ENCODE results near the gene POLR1G. TPM values are rescaled to one million over a fixed set of nuclear protein-coding genes. Genes with fewer than 3 reads are reported as not detected.

The POLR1G gene
- total RNA-seq, 1 donor from 2014 or later, result 4.4 TPM

DNA sequence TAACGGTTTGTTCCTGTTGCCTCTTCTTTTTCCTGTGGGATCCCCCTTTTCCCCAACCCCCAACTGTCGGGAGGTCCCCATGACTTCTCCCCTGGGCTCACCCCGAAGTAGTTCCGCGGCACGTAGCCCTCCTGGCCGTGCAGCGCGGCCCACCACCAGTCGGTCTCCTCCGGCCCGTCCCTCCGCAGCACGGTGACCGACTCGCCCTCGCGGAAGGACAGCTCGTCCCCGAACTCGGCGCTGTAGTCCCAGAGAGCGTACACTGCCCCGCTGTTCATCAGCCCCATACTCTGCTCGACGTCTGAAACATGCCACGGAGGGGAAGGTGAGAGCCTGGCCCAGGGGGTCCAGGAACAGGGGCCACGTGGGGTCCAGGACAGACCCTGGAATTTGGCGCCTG, 24.0 kb upstream of the POLR1G start:
- H3K27ac Mint-ChIP-seq (ENCODE audit: unreplicated experiment), result peak overlapping the region; percentile 50

DNA sequence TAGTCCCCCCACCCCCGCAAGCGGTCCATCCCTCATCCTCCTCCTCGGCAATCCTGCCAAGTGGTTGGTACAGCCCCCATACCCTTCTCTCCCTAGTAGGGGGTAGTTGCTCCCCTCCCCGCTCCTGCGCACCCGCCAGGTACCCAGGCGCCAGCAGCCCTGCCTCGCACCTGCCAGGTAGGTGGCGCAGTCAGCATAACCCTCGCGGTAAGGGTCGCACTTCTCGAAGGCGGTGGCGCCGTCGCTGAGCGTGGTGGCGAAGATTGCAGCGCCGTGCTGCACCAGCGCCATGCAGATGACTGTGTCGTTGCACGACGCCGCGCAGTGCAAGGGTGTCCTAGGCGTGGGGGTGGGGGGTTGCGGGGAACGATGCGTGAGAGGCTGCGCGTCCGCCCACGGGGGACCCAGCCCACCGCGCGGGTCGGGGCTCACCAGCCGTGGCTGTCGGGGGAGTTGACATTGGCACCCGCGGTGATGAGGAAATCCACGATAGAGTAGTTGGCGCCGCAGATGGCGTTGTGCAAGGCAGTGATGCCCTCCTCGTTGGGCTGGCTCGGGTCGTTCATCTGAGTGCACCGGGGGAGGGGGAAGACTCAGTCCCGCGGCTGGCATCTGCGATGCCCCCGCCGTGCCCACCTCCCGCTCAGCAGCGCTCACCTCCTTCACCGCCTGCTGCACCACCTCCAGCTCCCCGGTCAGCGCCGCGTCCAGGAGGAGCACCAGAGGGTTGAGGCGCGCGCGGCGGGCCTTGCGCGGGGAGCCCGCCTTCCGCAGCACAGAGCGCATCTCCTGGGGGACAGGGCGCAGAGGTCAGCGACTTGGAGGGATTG, 20.8 kb upstream of the POLR1G start:
- Mint-ChIP-seq H3K4me1 (ENCODE audit: unreplicated experiment) (no peaks in the 10 kb centered on the region), H3K27me3 (ENCODE audit: unreplicated experiment) (peaks cover 15% of the 10 kb centered on the region), H3K4me3 (ENCODE audit: unreplicated experiment) (no peak overlapping the region), H3K36me3 (ENCODE audit: low read depth, unreplicated experiment) (no peaks in the 10 kb centered on the region), H3K9me3 (ENCODE audit: unreplicated experiment) (no peaks in the 10 kb centered on the region), H3K27ac (ENCODE audit: unreplicated experiment) (no peak overlapping the region)
- DNase-seq (ENCODE audit: low spot score), result no peak
- TF ChIP-seq, protein P1, sequence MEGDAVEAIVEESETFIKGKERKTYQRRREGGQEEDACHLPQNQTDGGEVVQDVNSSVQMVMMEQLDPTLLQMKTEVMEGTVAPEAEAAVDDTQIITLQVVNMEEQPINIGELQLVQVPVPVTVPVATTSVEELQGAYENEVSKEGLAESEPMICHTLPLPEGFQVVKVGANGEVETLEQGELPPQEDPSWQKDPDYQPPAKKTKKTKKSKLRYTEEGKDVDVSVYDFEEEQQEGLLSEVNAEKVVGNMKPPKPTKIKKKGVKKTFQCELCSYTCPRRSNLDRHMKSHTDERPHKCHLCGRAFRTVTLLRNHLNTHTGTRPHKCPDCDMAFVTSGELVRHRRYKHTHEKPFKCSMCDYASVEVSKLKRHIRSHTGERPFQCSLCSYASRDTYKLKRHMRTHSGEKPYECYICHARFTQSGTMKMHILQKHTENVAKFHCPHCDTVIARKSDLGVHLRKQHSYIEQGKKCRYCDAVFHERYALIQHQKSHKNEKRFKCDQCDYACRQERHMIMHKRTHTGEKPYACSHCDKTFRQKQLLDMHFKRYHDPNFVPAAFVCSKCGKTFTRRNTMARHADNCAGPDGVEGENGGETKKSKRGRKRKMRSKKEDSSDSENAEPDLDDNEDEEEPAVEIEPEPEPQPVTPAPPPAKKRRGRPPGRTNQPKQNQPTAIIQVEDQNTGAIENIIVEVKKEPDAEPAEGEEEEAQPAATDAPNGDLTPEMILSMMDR (IDR thresholded peaks at IDR 0.05; ENCODE audit: unreplicated experiment), result no peak

More for the DNA sequence above, 24.0 kb upstream of the POLR1G start:
- Mint-ChIP-seq H3K9me3 (ENCODE audit: unreplicated experiment) (no peaks in the 10 kb centered on the region), H3K4me3 (ENCODE audit: unreplicated experiment) (no peak overlapping the region), H3K36me3 (ENCODE audit: low read depth, unreplicated experiment) (no peaks in the 10 kb centered on the region), H3K27me3 (ENCODE audit: unreplicated experiment) (peaks cover 11% of the 10 kb centered on the region), H3K4me1 (ENCODE audit: unreplicated experiment) (no peaks in the 10 kb centered on the region)
- TF ChIP-seq, protein P1 (IDR thresholded peaks at IDR 0.05; ENCODE audit: unreplicated experiment), result no peak
- DNase-seq (ENCODE audit: low spot score), result no peak

DNA sequence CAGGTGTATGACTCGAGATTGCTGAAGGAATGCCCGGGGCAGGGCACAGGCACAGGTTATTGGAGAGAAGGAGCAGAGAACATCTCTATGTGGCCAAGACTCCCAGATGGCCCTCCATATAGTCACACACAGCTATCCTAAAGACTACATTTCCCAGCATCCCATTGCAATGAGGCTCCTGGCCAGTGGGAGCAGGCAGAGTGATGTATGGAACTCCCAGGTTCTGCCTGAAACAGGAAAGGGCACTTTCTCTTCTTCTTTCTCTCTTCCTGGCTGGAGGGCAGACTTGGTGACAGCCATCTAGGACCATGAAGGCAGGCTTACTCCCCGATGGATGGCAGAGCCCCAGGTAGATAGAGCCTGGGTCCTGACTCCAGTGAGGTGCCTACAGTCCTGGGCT, 15.1 kb upstream of the POLR1G start:
- Mint-ChIP-seq H3K27me3 (ENCODE audit: unreplicated experiment) (peaks cover 13% of the 10 kb centered on the region), H3K4me3 (ENCODE audit: unreplicated experiment) (no peak overlapping the region), H3K27ac (ENCODE audit: unreplicated experiment) (no peak overlapping the region), H3K4me1 (ENCODE audit: unreplicated experiment) (no peaks in the 10 kb centered on the region), H3K36me3 (ENCODE audit: low read depth, unreplicated experiment) (no peaks in the 10 kb centered on the region), H3K9me3 (ENCODE audit: unreplicated experiment) (no peaks in the 10 kb centered on the region)
- DNase-seq (ENCODE audit: low spot score), result no peak
- TF ChIP-seq, protein P1 (IDR thresholded peaks at IDR 0.05; ENCODE audit: unreplicated experiment), result no peak

DNA sequence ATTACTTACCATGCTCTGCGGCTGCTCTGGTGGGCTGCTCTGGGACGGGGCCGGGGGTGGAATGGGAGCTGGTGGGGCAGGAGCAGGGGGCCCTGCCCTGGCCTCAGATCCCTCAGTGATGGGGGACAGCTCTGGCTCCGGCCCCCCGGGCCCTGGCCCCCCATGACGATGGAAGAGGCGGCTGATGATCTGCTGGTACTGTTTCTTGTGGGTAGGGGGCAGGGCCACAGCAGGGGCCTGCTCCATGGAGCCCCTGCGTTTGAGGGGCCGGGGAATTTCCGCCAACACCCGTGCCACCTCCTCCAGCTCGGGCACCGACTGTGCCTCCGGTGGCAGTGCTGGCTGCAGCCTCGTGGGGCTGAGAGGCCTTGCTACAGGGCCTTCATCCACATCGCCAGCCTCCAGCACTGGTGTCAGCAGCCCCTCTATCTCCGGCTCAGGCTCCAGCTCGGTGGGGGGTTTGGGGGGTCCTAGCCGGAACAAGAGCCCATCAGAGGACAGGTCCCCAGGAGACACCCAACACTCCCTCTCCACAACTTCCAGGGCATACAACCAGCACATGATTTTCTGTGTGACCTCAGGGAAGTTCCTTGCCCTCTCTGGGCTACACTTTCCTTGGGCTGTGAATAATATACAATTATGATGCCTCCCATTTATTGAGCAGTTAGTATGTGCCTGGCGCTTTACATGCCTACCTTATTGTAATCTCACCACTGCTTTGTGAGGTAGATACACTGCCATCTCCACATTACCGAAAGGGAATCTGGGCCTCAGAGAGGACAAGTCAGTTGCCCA, 14.4 kb upstream of the POLR1G start:
- Mint-ChIP-seq H3K27me3 (ENCODE audit: unreplicated experiment) (peaks cover 15% of the 10 kb centered on the region), H3K4me1 (ENCODE audit: unreplicated experiment) (no peaks in the 10 kb centered on the region), H3K36me3 (ENCODE audit: low read depth, unreplicated experiment) (no peaks in the 10 kb centered on the region), H3K4me3 (ENCODE audit: unreplicated experiment) (no peak overlapping the region), H3K9me3 (ENCODE audit: unreplicated experiment) (no peaks in the 10 kb centered on the region), H3K27ac (ENCODE audit: unreplicated experiment) (no peak overlapping the region)
- TF ChIP-seq, protein P1 (IDR thresholded peaks at IDR 0.05; ENCODE audit: unreplicated experiment), result no peak
- DNase-seq (ENCODE audit: low spot score), result no peak

Data from endothelial cell (in vitro differentiated cells).